Measurements from ENCODE around the gene KCTD21. TPM values are rescaled to one million over a fixed set of nuclear protein-coding genes. Genes with fewer than 3 reads are reported as not detected.
A peak's percentile ranks its signal among the peaks of the same experiment; 100 is the strongest.

The KCTD21 gene
- total RNA-seq, 1 donor from 2014 or later, result 2.6 TPM

- Histone ChIP-seq H3K9me3 (ENCODE audit: control insufficient read depth in 3 of 3, low read length in 3 of 3) (no peaks in the 10 kb centered on the region), H3K27ac (ENCODE audit: low read depth, low read length) (no peak overlapping the region), H3K36me3 (ENCODE audit: control insufficient read depth in 3 of 3, insufficient read depth in 3 of 3, low read length in 3 of 3) (peaks cover 15 to 38% (median 17%) of the 10 kb centered on the region in 3 donors), H3K4me3 (ENCODE audit: low read length in 3 of 3) (no peak overlapping the region), H3K4me1 (ENCODE audit: control insufficient read depth in 3 of 3, insufficient read depth in 3 of 3, low read length in 3 of 3) (peaks cover 0 to 10% (median 0%) of the 10 kb centered on the region in 3 donors), H3K9ac (ENCODE audit: low read depth in 1 of 3, low read length in 3 of 3) (peak overlapping the region in 1 of 3 donors; percentile 54), H3K27me3 (ENCODE audit: control insufficient read depth in 3 of 3, insufficient read depth in 3 of 3, low read length in 3 of 3) (no peaks in the 10 kb centered on the region)
These were observed 12.1 kb upstream of the KCTD21 start for GRCh38 chr11:78200553-78200952.

- H3K4me3 ChIP-seq (ENCODE audit: low read length in 3 of 3), result no peak overlapping the region
- peaks cover 12 to 35% (median 18%) of the 10 kb centered on the region in 3 donors for H3K36me3 ChIP-seq (ENCODE audit: control insufficient read depth in 3 of 3, insufficient read depth in 3 of 3, low read length in 3 of 3)
- H3K9me3 ChIP-seq (ENCODE audit: control insufficient read depth in 3 of 3, low read length in 3 of 3), result no peaks in the 10 kb centered on the region
- no peaks in the 10 kb centered on the region for H3K27me3 ChIP-seq (ENCODE audit: control insufficient read depth in 3 of 3, insufficient read depth in 3 of 3, low read length in 3 of 3)
- H3K27ac ChIP-seq (ENCODE audit: low read depth, low read length), result no peak overlapping the region
- no peak overlapping the region for H3K9ac ChIP-seq (ENCODE audit: low read depth in 1 of 3, low read length in 3 of 3)
- peaks cover 0 to 10% (median 0%) of the 10 kb centered on the region in 3 donors for H3K4me1 ChIP-seq (ENCODE audit: control insufficient read depth in 3 of 3, insufficient read depth in 3 of 3, low read length in 3 of 3)
These were observed 11.6 kb upstream of the KCTD21 start for GRCh38 chr11:78200061-78200460.

DNA sequence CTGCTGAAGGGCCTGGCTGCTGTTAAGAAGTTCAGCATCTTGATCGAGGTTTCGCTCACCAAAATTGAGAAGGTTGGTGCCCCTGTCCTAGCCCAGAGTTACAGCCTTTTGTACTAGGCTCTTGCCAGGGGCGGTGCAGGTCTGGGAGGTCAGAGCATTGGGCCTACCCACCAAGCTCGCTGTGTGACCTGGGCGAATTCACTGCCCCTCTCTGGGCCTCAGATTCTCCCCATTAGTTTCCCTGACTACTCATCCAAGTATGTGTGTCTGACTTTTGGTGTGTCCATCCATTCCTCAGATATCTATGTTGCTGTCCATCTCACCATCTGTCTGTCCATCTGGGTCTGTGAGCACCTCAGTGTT lies 11.2 kb upstream of the KCTD21 start:
- Histone ChIP-seq H3K36me3 (ENCODE audit: control insufficient read depth in 3 of 3, insufficient read depth in 3 of 3, low read length in 3 of 3) (peaks cover 10 to 35% (median 18%) of the 10 kb centered on the region in 3 donors), H3K27ac (ENCODE audit: low read depth, low read length) (no peak overlapping the region), H3K9me3 (ENCODE audit: control insufficient read depth in 3 of 3, low read length in 3 of 3) (no peaks in the 10 kb centered on the region), H3K4me3 (ENCODE audit: low read length in 3 of 3) (no peak overlapping the region), H3K4me1 (ENCODE audit: control insufficient read depth in 3 of 3, insufficient read depth in 3 of 3, low read length in 3 of 3) (peaks cover 0 to 10% (median 0%) of the 10 kb centered on the region in 3 donors), H3K27me3 (ENCODE audit: control insufficient read depth in 3 of 3, insufficient read depth in 3 of 3, low read length in 3 of 3) (no peaks in the 10 kb centered on the region), H3K9ac (ENCODE audit: low read depth in 1 of 3, low read length in 3 of 3) (no peak overlapping the region)

GRCh38 chr11:78199015-78199652 lies 10.7 kb upstream of the KCTD21 start:
- H3K9me3 ChIP-seq (ENCODE audit: control insufficient read depth in 3 of 3, low read length in 3 of 3), result no peaks in the 10 kb centered on the region
- no peaks in the 10 kb centered on the region for H3K27me3 ChIP-seq (ENCODE audit: control insufficient read depth in 3 of 3, insufficient read depth in 3 of 3, low read length in 3 of 3)
- no peak overlapping the region for H3K27ac ChIP-seq (ENCODE audit: low read depth, low read length)
- H3K4me3 ChIP-seq (ENCODE audit: low read length in 3 of 3), result no peak overlapping the region
- peaks cover 10 to 32% (median 18%) of the 10 kb centered on the region in 3 donors for H3K36me3 ChIP-seq (ENCODE audit: control insufficient read depth in 3 of 3, insufficient read depth in 3 of 3, low read length in 3 of 3)
- peaks cover 0 to 10% (median 0%) of the 10 kb centered on the region in 3 donors for H3K4me1 ChIP-seq (ENCODE audit: control insufficient read depth in 3 of 3, insufficient read depth in 3 of 3, low read length in 3 of 3)
- no peak overlapping the region for H3K9ac ChIP-seq (ENCODE audit: low read depth in 1 of 3, low read length in 3 of 3)

DNA sequence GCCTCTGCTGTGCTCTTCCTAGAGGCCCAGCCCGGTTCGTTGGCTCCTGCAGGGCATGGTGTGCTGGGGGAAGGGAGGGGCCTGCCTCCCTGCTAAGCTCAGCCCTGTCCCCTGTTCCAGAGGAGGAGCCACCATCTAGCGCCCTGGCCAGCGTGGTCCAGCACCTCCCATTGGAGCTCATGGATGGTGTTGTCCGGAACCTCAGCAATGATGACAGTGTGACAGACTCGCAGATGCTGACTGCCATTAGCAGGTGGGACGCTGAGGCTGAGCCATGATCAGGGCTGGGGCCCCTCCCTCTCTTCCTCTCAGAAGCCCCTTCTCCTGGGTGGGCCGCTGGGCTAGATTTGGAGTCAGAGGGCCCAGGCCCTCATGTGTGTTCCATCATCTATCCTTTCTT lies 9.4 kb upstream of the KCTD21 start:
- Histone ChIP-seq H3K4me1 (ENCODE audit: control insufficient read depth in 3 of 3, insufficient read depth in 3 of 3, low read length in 3 of 3) (peaks cover 1 to 10% (median 1%) of the 10 kb centered on the region in 3 donors), H3K27me3 (ENCODE audit: control insufficient read depth in 3 of 3, insufficient read depth in 3 of 3, low read length in 3 of 3) (no peaks in the 10 kb centered on the region), H3K9me3 (ENCODE audit: control insufficient read depth in 3 of 3, low read length in 3 of 3) (no peaks in the 10 kb centered on the region), H3K36me3 (ENCODE audit: control insufficient read depth in 3 of 3, insufficient read depth in 3 of 3, low read length in 3 of 3) (peaks cover 10 to 28% (median 15%) of the 10 kb centered on the region in 3 donors), H3K9ac (ENCODE audit: low read depth in 1 of 3, low read length in 3 of 3) (no peak overlapping the region), H3K4me3 (ENCODE audit: low read length in 3 of 3) (no peak overlapping the region), H3K27ac (ENCODE audit: low read depth, low read length) (no peak overlapping the region)

GRCh38 chr11:78196661-78197091 lies 8.2 kb upstream of the KCTD21 start:
- no peaks in the 10 kb centered on the region for H3K9me3 ChIP-seq (ENCODE audit: control insufficient read depth in 3 of 3, low read length in 3 of 3)
- no peak overlapping the region for H3K4me3 ChIP-seq (ENCODE audit: low read length in 3 of 3)
- H3K27me3 ChIP-seq (ENCODE audit: control insufficient read depth in 3 of 3, insufficient read depth in 3 of 3, low read length in 3 of 3), result no peaks in the 10 kb centered on the region
- peaks cover 10 to 20% (median 12%) of the 10 kb centered on the region in 3 donors for H3K4me1 ChIP-seq (ENCODE audit: control insufficient read depth in 3 of 3, insufficient read depth in 3 of 3, low read length in 3 of 3)
- H3K36me3 ChIP-seq (ENCODE audit: control insufficient read depth in 3 of 3, insufficient read depth in 3 of 3, low read length in 3 of 3), result peaks cover 10 to 25% (median 15%) of the 10 kb centered on the region in 3 donors
- no peak overlapping the region for H3K27ac ChIP-seq (ENCODE audit: low read depth, low read length)
- no peak overlapping the region for H3K9ac ChIP-seq (ENCODE audit: low read depth in 1 of 3, low read length in 3 of 3)

GRCh38 chr11:78195917-78196560 lies 7.6 kb upstream of the KCTD21 start:
- Histone ChIP-seq H3K9ac (ENCODE audit: low read depth in 1 of 3, low read length in 3 of 3) (no peak overlapping the region), H3K9me3 (ENCODE audit: control insufficient read depth in 3 of 3, low read length in 3 of 3) (no peaks in the 10 kb centered on the region)

DNA sequence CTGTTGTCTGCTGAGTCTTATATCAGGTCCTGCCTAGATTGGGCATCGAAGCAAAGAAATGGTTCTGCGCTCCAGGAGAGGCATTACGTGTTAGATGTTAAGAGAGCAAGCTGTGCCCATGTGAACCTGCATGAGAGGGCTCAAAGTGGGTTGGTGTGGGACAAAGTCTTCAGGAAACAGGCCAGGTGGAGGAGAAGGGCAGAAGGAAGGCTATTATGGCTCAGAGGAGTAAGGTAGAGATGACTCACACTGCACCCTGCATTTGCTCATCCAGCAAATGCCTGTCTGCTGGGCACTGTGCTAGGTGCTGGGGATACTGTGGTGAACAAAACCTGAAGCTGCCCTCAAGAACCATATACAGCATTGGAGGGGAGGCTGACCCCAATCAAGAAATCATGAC lies 6.1 kb upstream of the KCTD21 start:
- H3K4me3 ChIP-seq (ENCODE audit: low read length in 3 of 3), result no peak overlapping the region
- H3K27ac ChIP-seq (ENCODE audit: low read depth, low read length), result no peak overlapping the region
- H3K36me3 ChIP-seq (ENCODE audit: control insufficient read depth in 3 of 3, insufficient read depth in 3 of 3, low read length in 3 of 3), result peaks cover 0 to 18% (median 8%) of the 10 kb centered on the region in 3 donors
- no peak overlapping the region for H3K9ac ChIP-seq (ENCODE audit: low read depth in 1 of 3, low read length in 3 of 3)
- peaks cover 31 to 34% (median 31%) of the 10 kb centered on the region in 3 donors for H3K4me1 ChIP-seq (ENCODE audit: control insufficient read depth in 3 of 3, insufficient read depth in 3 of 3, low read length in 3 of 3)
- no peaks in the 10 kb centered on the region for H3K27me3 ChIP-seq (ENCODE audit: control insufficient read depth in 3 of 3, insufficient read depth in 3 of 3, low read length in 3 of 3)
- no peaks in the 10 kb centered on the region for H3K9me3 ChIP-seq (ENCODE audit: control insufficient read depth in 3 of 3, low read length in 3 of 3)

More at GRCh38 chr11:78195917-78196560, 7.6 kb upstream of the KCTD21 start:
- H3K36me3 ChIP-seq (ENCODE audit: control insufficient read depth in 3 of 3, insufficient read depth in 3 of 3, low read length in 3 of 3), result peaks cover 5 to 23% (median 15%) of the 10 kb centered on the region in 3 donors
- H3K27me3 ChIP-seq (ENCODE audit: control insufficient read depth in 3 of 3, insufficient read depth in 3 of 3, low read length in 3 of 3), result no peaks in the 10 kb centered on the region
- H3K4me3 ChIP-seq (ENCODE audit: low read length in 3 of 3), result no peak overlapping the region
- no peak overlapping the region for H3K27ac ChIP-seq (ENCODE audit: low read depth, low read length)
- H3K4me1 ChIP-seq (ENCODE audit: control insufficient read depth in 3 of 3, insufficient read depth in 3 of 3, low read length in 3 of 3), result peaks cover 15 to 23% (median 18%) of the 10 kb centered on the region in 3 donors

GRCh38 chr11:78193806-78194205 lies 5.4 kb upstream of the KCTD21 start:
- H3K4me1 ChIP-seq (ENCODE audit: control insufficient read depth in 3 of 3, insufficient read depth in 3 of 3, low read length in 3 of 3), result peaks cover 36 to 40% (median 36%) of the 10 kb centered on the region in 3 donors
- no peaks in the 10 kb centered on the region for H3K9me3 ChIP-seq (ENCODE audit: control insufficient read depth in 3 of 3, low read length in 3 of 3)
- peaks cover 0 to 15% (median 6%) of the 10 kb centered on the region in 3 donors for H3K36me3 ChIP-seq (ENCODE audit: control insufficient read depth in 3 of 3, insufficient read depth in 3 of 3, low read length in 3 of 3)
- H3K27ac ChIP-seq (ENCODE audit: low read depth, low read length), result no peak overlapping the region
- H3K27me3 ChIP-seq (ENCODE audit: control insufficient read depth in 3 of 3, insufficient read depth in 3 of 3, low read length in 3 of 3), result no peaks in the 10 kb centered on the region
- H3K4me3 ChIP-seq (ENCODE audit: low read length in 3 of 3), result no peak overlapping the region
- H3K9ac ChIP-seq (ENCODE audit: low read depth in 1 of 3, low read length in 3 of 3), result no peak overlapping the region

DNA sequence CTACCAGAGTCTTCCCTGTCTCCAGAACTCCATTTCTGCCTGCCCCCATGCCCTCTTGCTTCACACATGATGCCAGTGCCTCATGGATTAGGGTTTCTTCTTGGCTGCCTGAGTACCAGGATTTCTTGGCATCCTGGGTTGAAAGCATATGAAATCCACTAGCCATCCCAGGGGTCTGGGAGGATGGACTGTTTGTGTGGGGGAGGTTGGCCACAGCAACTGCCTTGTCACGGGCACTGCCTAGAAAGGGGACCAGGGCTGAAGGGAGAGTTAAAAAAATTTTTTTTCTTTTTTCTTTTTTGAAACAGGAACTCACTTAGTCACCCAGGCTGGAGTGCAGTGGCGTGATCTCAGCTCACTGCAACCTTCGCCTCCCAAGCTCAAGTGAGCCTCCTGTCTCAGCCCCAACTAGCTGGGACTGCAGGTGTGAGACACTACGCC lies 4.5 kb upstream of the KCTD21 start:
- no peak overlapping the region for H3K9ac ChIP-seq (ENCODE audit: low read depth in 1 of 3, low read length in 3 of 3)
- H3K27me3 ChIP-seq (ENCODE audit: control insufficient read depth in 3 of 3, insufficient read depth in 3 of 3, low read length in 3 of 3), result no peaks in the 10 kb centered on the region
- peak overlapping the region; percentile 8 for H3K27ac ChIP-seq (ENCODE audit: low read depth, low read length)
- H3K9me3 ChIP-seq (ENCODE audit: control insufficient read depth in 3 of 3, low read length in 3 of 3), result no peaks in the 10 kb centered on the region
- H3K4me3 ChIP-seq (ENCODE audit: low read length in 3 of 3), result no peak overlapping the region
- peaks cover 0 to 6% (median 2%) of the 10 kb centered on the region in 3 donors for H3K36me3 ChIP-seq (ENCODE audit: control insufficient read depth in 3 of 3, insufficient read depth in 3 of 3, low read length in 3 of 3)
- peaks cover 36 to 42% (median 36%) of the 10 kb centered on the region in 3 donors for H3K4me1 ChIP-seq (ENCODE audit: control insufficient read depth in 3 of 3, insufficient read depth in 3 of 3, low read length in 3 of 3)

Measured in skeletal muscle tissue (tissue), 4 donors.